HG03039 (cell line): ENCODE results near the gene HS3ST5.
"Not testable (repeated sequence)": the region's sequence is repeated elsewhere in the genome, so short reads cannot be mapped to it uniquely, and the experiment has no call there.

Source experiments
- ATAC-seq: cut with Tn5 transposase; IDR thresholded peaks from one replicate; pipeline ENCODE4 v1.9.1; 2021; ENCODE audit warnings: mild to moderate bottlenecking, moderate library complexity; ENCODE audit not compliant: unreplicated experiment

HS3ST5 gene

GRCh38 chr6:114108119-114109002, 234.5 kb downstream of the HS3ST5 start:
- ATAC-seq: peak; percentile 76

GRCh38 chr6:114106020-114106419, 236.8 kb downstream of the HS3ST5 start:
- ATAC-seq: no peak

DNA sequence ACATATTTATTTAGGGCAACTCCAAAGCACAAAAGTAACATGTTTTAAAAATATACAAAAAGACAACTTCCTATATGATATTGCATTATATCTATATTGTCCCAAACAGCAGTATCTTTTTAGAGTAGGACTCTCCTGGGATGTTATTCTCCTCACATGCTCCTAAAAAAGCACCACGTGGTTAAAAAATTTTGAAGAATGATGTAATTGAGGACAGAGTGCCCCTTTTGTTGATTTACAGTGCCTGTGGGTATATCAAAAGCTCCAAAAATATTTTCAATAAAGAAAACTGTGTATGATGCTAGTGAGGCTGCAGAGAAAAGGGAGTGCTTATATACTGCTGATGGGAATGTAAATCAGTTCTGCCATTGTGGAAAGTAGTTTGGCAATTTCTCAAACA, 241.6 kb downstream of the HS3ST5 start:
- no peak for ATAC-seq

GRCh38 chr6:114100215-114100994, 242.4 kb downstream of the HS3ST5 start:
- no peak for ATAC-seq

DNA sequence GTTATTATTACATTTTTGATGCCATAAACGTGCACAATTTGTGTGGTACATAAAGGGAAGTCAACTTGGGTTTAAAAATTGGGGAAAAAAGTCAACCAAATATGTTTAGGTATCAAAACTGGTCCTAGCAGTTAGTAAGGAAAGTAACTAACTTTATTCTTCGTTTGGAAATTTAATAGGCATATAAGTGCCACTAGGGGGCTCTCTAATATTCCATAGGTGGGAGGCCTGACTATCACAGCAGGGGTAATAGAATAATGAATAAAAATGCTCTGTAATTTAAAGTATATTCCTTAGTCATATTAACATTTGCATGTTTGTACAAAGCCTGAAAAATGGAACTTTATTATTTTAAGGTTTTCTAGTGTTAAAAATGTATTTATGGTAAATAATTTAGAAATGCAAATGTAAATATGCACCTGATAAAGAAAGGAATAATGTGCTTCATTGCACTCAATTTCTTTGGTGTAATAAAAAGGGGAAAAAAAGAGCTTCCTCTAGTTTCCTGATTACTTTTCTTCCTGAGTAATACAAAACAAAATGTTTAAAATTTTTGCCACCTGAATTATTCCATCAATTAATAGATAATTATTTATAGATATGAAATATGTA, 246.2 kb downstream of the HS3ST5 start:
- no peak for ATAC-seq

GRCh38 chr6:114092943-114093342, 249.9 kb downstream of the HS3ST5 start:
- no peak for ATAC-seq

DNA sequence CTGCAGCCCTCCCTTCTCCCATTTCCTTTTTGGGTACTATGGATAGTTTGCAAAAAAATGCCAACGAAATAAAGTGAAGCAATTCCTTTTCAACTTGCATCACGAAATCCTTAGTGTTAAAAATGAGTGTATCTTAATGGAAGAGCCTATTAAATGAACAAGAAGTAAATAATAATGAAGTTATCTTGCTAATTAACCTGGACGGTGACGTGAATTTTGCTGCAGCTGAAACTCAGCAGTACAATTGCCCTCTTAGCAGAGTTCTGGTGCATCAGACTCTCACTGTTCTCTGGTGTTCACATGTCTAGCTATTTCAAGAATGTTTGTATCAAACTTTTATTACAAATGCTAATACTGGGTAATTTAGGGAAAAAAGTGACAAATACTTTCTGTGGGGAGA, 252.2 kb downstream of the HS3ST5 start:
- no peak for ATAC-seq

DNA sequence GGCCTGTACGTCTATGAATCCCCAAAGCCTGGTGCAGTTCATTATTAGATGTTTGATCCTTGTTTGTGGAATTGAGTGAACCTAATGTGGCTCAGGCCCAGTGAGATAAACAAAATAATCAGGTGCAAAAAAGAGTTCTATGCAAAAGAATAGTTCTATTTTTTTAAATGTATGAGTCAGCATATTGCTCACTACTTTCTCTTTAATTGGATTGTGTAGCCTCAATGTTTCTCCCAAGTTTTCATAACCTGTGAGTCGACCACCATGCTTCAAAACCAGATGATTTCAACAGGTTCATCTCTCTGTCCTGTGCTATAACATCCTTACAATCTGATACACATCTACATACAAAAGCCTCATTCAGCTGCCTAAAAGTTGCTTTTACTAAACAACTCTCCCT, 255.3 kb downstream of the HS3ST5 start:
- no peak for ATAC-seq

- no peak for ATAC-seq
Observed at GRCh38 chr6:114085211-114085610, 257.6 kb downstream of the HS3ST5 start.

DNA sequence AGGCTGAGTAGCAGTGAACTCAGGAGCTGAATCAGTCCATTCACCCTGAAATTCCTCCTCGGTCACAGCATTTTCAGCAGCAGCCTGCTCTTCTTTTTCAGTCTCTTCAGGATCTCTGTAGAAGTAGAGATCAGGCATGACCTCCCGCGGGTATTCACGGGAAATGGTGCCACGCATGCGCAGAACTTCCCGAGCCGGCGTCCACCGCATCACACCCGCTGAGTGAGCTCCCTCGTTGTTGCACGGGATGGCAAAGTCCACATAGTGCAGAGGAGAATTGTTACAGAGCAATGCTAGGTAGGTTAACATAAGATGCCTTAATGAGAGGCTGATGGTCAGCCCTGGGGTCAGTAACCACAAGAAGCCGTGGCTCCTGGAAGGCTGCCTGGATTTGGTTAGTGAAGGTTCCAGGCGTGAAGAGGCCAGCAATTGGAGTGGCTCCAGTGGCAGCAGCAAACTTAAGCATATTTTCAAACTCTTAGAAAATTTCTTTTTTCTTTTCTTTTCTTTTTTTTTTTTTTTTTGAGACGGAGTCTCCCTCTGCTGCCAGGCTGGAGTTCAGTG, 258.4 kb downstream of the HS3ST5 start:
- ATAC-seq: no peak

DNA sequence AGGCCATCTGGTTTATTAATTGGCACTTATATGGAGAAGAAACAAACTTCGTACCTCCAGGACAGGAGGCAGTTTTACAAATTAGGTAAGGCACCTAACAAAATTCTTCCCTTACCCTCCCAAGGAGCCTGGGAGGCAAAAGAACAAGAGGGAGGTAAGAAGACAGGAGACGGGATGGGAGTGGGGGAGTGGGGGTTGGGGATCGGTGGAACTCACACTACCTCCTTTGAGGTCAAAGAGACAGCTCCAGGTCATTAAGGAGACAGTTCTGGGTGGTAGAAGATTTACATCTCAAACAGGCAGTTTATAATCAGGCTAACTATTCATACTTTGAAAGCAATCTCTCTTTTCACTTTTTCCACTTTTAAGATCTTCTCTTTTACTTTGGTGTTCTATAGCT, 259.6 kb downstream of the HS3ST5 start:
- no peak for ATAC-seq

DNA sequence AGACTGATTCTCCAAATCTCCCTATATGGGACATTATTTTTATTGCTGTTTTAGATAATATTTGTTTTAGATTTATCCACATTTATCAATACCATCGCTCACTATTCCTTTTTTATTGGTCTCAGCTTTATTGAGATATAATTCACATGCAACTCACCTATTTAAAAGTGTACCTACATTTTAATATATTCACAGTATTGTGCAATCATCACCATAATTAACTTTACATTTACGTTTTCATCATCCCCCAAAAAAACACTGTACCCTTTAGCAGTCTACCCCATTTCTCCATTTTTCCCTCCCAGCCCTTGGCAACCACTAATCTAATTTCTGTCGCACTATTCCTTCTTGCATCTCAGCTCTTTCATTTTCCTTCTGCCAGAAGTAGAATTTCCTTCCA, 261.1 kb downstream of the HS3ST5 start:
- ATAC-seq: no peak

DNA sequence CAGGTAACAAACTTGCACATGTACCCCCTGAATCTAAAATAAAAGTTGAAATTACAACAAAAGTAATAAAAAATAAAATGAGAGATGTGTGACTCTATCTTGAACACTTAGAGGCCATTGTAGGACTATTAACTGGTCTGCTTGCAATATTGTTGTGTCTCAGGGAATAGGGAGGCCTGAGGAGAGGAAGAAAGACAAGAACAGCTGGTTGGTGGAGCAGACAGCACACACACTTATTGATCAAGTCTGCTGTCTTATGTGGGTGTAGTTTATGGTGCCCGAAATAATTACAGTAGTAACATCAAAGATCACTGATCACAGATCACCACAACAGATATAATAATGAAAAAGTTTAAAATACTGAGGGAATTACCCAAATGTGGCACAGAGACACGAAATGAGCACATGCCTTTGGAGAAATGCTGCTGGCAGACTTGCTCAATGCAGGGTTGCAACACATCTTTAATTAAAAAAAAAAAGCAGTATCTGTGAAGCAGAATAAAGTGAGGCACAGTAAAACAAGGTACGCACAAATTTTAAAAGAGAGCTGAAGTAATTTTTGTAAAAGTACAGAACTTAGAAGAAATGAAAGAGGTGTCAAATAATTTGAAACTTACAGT, 261.8 kb downstream of the HS3ST5 start:
- no peak for ATAC-seq

DNA sequence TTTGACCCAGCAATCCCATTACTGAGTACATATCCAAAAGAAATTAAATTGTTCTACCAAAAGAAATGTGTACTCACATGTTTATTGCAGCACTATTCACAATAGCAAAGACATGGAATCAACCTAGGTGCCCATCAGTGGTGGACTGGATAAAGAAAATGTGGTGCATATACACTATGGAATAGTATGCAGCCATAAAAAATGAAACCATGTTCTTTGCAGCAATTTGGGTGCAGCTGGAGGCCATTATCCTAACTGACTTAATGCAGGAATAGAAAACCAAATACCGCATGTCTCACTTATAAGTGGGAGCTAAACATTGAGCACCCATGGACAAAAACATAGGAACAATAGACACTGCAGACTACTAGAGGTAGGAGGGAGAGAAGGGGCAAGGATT, 262.4 kb downstream of the HS3ST5 start:
- ATAC-seq: not testable (repeated sequence)

DNA sequence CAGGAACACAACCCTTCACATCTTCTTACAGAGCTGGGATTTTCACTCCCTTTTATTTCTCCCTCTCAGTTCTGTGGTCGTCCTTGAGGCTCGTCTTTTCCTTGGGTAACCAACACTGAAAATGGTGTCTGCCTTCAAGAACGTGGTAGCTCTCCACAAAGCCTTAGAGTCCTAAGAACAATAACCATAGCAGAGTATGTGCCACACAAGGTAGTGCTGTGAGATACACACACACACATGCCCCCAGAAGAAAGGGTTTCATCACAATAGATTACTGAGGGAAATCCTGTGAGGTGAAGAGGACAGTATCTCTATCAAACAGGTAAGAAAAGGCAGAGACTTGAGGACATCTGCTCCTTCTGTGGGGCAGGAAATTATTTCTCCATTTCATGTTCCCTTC, 267.0 kb downstream of the HS3ST5 start:
- ATAC-seq: no peak

GRCh38 chr6:114075300-114075699, 267.5 kb downstream of the HS3ST5 start:
- no peak for ATAC-seq

DNA sequence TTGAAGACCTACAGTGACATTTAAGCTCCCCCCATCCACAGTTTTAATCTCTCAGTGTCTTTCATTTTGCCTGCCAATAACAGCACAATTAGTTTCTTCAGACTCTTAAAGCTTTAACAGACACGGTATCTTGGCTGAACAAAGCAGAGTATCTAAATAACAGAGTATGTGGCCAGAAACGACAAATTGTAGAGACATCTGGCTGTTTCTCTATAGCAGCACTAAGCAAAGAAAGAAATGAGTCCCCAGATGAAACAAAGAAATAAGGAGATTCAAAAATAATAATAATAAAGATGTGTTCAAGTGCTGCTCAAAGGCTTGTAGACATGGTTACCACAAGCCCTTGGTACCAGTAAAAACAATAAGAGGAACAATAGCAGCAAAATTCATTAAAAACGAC, 274.1 kb downstream of the HS3ST5 start:
- no peak for ATAC-seq

DNA sequence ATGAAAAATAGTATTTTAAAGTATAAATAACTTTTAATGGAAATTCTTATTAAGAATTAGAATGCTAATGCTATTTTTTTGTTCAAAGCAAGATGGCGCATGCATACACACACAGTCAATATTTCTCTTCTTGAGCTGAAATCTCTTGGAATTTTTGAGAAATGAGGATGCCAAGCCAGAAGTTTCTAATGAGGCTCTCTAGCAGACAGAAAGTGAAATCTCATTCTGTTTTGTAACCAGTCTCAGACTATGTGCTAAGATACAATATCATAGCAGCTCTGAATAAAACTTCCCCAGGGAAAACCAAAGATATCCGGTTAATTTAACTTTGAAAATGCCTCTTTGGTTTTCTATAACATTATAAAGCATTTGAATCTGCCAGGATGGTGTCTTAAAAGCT, 274.7 kb downstream of the HS3ST5 start:
- ATAC-seq: no peak

- no peak for ATAC-seq
Observed at GRCh38 chr6:114064862-114065261, 278.0 kb downstream of the HS3ST5 start.

- ATAC-seq: no peak
Observed at GRCh38 chr6:114063956-114064355, 278.9 kb downstream of the HS3ST5 start.

DNA sequence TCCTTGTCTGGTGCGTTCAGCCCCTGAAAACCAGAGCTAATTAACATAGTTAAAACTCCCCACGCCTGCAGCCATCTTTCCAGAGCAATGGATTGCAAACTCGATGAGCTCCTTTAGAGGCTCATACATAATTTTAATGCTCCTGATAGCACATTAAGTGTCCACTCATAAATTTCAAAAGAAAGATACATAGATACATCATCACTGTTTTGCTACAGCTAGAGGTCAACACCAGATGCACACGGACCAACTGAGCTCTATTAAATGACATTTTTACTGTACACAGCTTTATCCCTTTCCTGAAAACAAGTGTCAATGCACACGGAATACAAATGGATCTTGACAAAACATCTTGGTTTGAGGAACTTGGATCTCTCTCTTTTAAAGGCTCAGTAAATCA, 280.6 kb downstream of the HS3ST5 start:
- no peak for ATAC-seq
